Suprapubic skin (tissue), 4 donors: ENCODE data around the gene LIN7A. TPM values are rescaled to one million over a fixed set of nuclear protein-coding genes. Genes with fewer than 3 reads are reported as not detected.

Experiments
- DNase-seq, 2 donors: peaks; one replicate each; pipeline ENCODE4 v3.0.0-alpha.2; 2019; ENCODE audit warnings: low spot score in 2 of 2
- H3K27ac ChIP-seq: fragments of 200-600 bp; sonication (generic); one replicate; pipeline ENCODE4 v1.5.1; 2019
- H3K27me3 ChIP-seq: fragments of 200-600 bp; sonication (generic); one replicate; pipeline ENCODE4 v1.5.1; 2019
- H3K36me3 ChIP-seq: fragments of 200-600 bp; sonication (generic); one replicate; pipeline ENCODE4 v1.5.1; 2019
- H3K4me1 ChIP-seq: fragments of 200-600 bp; sonication (generic); one replicate; pipeline ENCODE4 v1.5.1; 2019
- H3K4me3 ChIP-seq: fragments of 200-600 bp; sonication (generic); one replicate; pipeline ENCODE4 v1.5.1; 2019; ENCODE audit warnings: mild to moderate bottlenecking
- H3K9me3 ChIP-seq: fragments of 200-600 bp; sonication (generic); one replicate; pipeline ENCODE4 v1.5.1; 2019
- EP300 ChIP-seq: sonication (generic); formaldehyde crosslinking; IDR thresholded peaks from one replicate; pipeline ENCODE4 v1.6.1; 2017; ENCODE audit warnings: antibody characterized with exemption
- POLR2A ChIP-seq, 2 donors: fragments of 450-650 bp; IDR thresholded peaks; one replicate each; pipeline ENCODE4 v1.6.1; 2017; ENCODE audit warnings: antibody characterized with exemption in 2 of 2, mild to moderate bottlenecking in 2 of 2, moderate library complexity in 2 of 2
- POLR2AphosphoS5 ChIP-seq, 3 donors: sonication (generic); formaldehyde crosslinking; IDR thresholded peaks; one replicate each; pipeline ENCODE4 v1.6.1; 2017; ENCODE audit warnings: antibody characterized with exemption in 3 of 3
- WGBS: methylation state at CpG from one replicate; pipeline ENCODE4 v1.1.5; 2018; 5-methylcytosine and 5-hydroxymethylcytosine counted together
- total RNA-seq, 4 donors: library from RNA; depleted of rRNA; stranded (reverse); fragments of >200 nt; gene quantifications; one replicate each; pipeline ENCODE4 v1.1.0, GENCODE V29; 2016
- TF ChIP-seq, protein P1 (sequence below), 2 donors: fragments of 200-600 bp in 1 of 2; fragments of 450-650 bp in 1 of 2; sonication (generic) in 1 of 2; IDR thresholded peaks; one replicate each; pipeline ENCODE4 v1.5.1; 2016 to 2019; ENCODE audit warnings: antibody characterized with exemption in 2 of 2, mild to moderate bottlenecking in 1 of 2, moderate library complexity in 1 of 2

LIN7A gene
- total RNA-seq, 4 donors from 2014 or later, result 0.30 to 2.6 (median 0.81) TPM

DNA sequence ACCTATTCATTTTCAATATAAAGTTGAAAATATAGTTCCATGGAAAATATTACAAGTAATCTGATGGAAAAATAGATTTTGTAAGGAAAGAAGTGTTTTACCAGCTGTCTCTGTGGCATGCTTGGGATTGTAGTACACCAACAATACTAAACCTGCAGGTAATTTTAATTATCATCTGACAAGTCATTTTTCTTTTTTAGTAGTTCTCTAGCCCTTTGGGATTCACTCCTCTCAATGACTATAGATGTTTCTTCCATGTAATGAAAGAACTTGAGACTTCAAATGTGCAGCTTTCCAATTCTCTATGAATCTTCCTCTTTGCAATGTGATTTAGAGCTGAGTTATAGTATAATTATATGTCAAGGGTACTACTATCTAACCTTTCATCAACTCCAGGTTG lies 14.7 kb upstream of the LIN7A start:
- Histone ChIP-seq H3K27me3 (no peaks in the 10 kb centered on the region), H3K4me1 (no peaks in the 10 kb centered on the region), H3K4me3 (no peak overlapping the region), H3K27ac (no peak overlapping the region), H3K36me3 (no peaks in the 10 kb centered on the region), H3K9me3 (no peaks in the 10 kb centered on the region)
- TF ChIP-seq, protein P1, sequence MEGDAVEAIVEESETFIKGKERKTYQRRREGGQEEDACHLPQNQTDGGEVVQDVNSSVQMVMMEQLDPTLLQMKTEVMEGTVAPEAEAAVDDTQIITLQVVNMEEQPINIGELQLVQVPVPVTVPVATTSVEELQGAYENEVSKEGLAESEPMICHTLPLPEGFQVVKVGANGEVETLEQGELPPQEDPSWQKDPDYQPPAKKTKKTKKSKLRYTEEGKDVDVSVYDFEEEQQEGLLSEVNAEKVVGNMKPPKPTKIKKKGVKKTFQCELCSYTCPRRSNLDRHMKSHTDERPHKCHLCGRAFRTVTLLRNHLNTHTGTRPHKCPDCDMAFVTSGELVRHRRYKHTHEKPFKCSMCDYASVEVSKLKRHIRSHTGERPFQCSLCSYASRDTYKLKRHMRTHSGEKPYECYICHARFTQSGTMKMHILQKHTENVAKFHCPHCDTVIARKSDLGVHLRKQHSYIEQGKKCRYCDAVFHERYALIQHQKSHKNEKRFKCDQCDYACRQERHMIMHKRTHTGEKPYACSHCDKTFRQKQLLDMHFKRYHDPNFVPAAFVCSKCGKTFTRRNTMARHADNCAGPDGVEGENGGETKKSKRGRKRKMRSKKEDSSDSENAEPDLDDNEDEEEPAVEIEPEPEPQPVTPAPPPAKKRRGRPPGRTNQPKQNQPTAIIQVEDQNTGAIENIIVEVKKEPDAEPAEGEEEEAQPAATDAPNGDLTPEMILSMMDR (IDR thresholded peaks at IDR 0.05), result no peak
- TF ChIP-seq EP300, result no peak
- no peak for TF ChIP-seq POLR2AphosphoS5 (IDR thresholded peaks at IDR 0.05)
- TF ChIP-seq POLR2A (IDR thresholded peaks at IDR 0.05), result no peak
- DNase-seq, result no peak

DNA sequence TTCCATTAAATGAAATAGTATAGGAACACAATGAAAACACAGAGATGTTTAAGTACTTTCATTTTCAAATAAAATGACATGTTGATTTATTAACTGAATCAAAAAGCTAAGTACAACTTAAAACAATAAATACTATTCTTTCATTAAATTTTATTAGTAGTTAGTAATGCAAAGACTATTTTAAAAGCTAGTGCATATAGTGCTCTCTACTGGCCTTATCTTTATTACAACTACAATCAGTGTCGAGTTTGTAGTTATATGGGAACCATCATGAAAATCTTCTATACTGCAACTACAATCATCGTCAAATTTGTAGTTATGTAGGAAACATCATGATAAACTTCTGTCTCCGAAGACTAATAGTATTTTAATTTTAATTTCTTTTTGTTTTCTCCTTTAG lies 8.9 kb upstream of the LIN7A start:
- H3K27ac ChIP-seq, result no peak overlapping the region
- no peak for DNase-seq
- H3K9me3 ChIP-seq, result no peaks in the 10 kb centered on the region
- WGBS, result 55% methylated on average over 3 of the region's 3 CpGs
- H3K36me3 ChIP-seq, result no peaks in the 10 kb centered on the region
- TF ChIP-seq POLR2A (IDR thresholded peaks at IDR 0.05) (no peak), POLR2AphosphoS5 (IDR thresholded peaks at IDR 0.05) (no peak), EP300 (no peak)
- TF ChIP-seq, protein P1 (IDR thresholded peaks at IDR 0.05), result no peak
- no peak overlapping the region for H3K4me3 ChIP-seq
- H3K4me1 ChIP-seq, result no peaks in the 10 kb centered on the region
- H3K27me3 ChIP-seq, result no peaks in the 10 kb centered on the region

DNA sequence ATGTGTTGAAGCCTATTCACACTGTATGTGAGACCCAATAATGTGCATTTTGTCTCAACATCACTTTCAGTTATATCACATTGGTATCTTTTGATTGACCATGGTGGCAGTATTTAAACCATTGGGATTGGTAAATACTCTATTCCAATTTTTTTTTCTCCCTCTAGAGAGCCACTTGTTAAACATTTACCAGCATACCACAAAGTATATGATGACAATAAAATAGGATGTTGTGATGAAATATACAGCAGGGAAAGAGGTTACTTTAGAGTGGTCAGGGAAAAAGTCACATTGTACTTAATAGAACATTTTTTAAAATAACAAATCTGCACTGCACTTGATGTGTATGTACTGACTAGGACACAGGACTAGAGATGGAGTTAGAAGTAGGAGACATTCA lies 5.6 kb upstream of the LIN7A start:
- no peaks in the 10 kb centered on the region for H3K4me1 ChIP-seq
- no peaks in the 10 kb centered on the region for H3K27me3 ChIP-seq
- no peak overlapping the region for H3K4me3 ChIP-seq
- no peak for TF ChIP-seq POLR2AphosphoS5 (IDR thresholded peaks at IDR 0.05)
- TF ChIP-seq POLR2A (IDR thresholded peaks at IDR 0.05), result no peak
- no peak for TF ChIP-seq EP300
- TF ChIP-seq, protein P1 (IDR thresholded peaks at IDR 0.05), result no peak
- H3K27ac ChIP-seq, result no peak overlapping the region
- H3K36me3 ChIP-seq, result no peaks in the 10 kb centered on the region
- no peak for DNase-seq
- H3K9me3 ChIP-seq, result no peaks in the 10 kb centered on the region

DNA sequence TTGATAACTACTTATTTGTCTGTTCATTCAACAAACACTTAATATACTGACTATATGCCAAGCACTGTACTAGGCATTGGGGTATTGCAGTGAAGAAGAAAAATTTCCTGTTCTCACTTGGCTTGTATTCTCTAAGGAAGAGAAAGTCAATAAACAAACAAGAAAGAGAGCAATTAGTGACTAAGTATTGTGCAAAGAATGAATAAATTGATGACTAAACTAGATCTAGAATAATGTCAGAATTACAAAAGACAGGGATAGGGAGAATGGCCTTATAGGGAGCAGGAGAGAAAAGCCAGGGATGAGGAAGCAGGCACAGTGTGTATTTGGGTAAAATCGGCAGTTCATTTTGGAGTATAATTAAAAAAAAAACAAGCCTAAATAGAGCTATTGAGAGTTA lies 4.2 kb upstream of the LIN7A start:
- Histone ChIP-seq H3K27me3 (peaks cover 11% of the 10 kb centered on the region), H3K27ac (no peak overlapping the region), H3K36me3 (no peaks in the 10 kb centered on the region), H3K9me3 (no peaks in the 10 kb centered on the region), H3K4me1 (peaks cover 8% of the 10 kb centered on the region), H3K4me3 (no peak overlapping the region)
- TF ChIP-seq POLR2AphosphoS5 (IDR thresholded peaks at IDR 0.05), result no peak
- no peak for TF ChIP-seq EP300
- TF ChIP-seq, protein P1 (IDR thresholded peaks at IDR 0.05), result no peak
- no peak for TF ChIP-seq POLR2A (IDR thresholded peaks at IDR 0.05)
- DNase-seq, result no peak
- WGBS, result 88% methylated on average over 1 of the region's 1 CpG

DNA sequence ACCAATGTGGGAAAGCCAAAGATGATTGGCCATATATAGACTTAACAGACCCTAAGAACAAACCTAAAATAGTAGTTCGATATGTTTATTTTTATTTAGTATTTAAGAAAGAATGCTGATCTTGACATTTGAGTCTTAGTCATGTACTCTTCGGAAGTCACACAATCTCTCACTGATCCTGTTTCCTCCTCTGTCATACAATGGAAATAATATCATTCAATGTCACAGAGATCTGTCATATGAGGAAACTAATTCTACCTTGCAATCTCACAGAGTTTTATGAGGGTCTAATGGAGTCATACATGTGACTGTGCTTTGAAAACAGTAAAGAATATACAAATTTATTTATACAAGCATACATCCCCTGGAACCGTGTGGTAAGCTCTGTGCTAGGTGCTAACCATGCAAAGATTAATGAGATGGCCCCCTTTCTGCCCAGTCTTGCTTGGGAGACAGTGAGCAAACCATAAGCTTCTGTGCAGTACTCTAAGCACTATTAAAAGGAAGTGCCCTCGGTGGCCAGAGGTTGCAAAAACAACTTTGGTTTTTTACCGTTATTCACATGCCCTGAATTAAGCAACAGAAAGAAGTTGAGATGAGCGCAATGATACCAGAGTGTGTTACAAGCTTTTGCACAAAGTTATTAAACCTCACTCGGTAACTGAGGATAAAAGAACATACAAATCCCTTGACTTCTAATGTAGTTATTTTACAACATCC lies 1.7 kb upstream of the LIN7A start:
- DNase-seq, result no peak
- TF ChIP-seq EP300 (no peak), POLR2AphosphoS5 (IDR thresholded peaks at IDR 0.05) (no peak)
- H3K4me3 ChIP-seq, result no peak overlapping the region
- no peaks in the 10 kb centered on the region for H3K9me3 ChIP-seq
- WGBS, result 63% methylated on average over 7 of the region's 7 CpGs
- H3K27me3 ChIP-seq, result peaks cover 26% of the 10 kb centered on the region
- no peak overlapping the region for H3K27ac ChIP-seq
- H3K4me1 ChIP-seq, result peaks cover 16% of the 10 kb centered on the region
- no peaks in the 10 kb centered on the region for H3K36me3 ChIP-seq

DNA sequence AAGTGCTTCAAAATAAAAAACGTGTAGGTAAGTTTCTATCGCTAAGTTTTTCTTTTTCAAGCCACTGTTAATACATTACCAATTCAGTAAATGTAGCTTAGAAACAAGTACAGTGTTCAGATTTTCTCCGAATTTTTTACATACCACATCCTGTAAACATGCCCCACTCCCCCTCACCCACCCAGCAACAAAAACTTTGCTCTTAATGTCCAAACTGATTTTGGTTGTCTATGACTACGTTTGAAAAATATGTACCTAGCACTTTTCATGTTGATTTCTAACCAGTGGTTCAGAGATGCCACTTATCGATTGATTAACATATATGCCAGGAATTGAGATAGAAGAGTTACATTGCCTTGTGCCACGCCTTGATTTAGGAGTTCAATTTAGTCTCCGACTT lies 663 bp upstream of the LIN7A start:
- no peaks in the 10 kb centered on the region for H3K36me3 ChIP-seq
- H3K27ac ChIP-seq, result no peak overlapping the region
- 76% methylated on average over 7 of the region's 7 CpGs for WGBS
- DNase-seq, result no peak
- TF ChIP-seq POLR2AphosphoS5 (IDR thresholded peaks at IDR 0.05) (no peak), EP300 (no peak), POLR2A (IDR thresholded peaks at IDR 0.05) (no peak)
- TF ChIP-seq, protein P1 (IDR thresholded peaks at IDR 0.05), result no peak
- H3K4me3 ChIP-seq, result no peak overlapping the region
- H3K27me3 ChIP-seq, result peaks cover 26% of the 10 kb centered on the region
- peaks cover 16% of the 10 kb centered on the region for H3K4me1 ChIP-seq
- H3K9me3 ChIP-seq, result no peaks in the 10 kb centered on the region
